ENCODE data around the gene SFXN3.

The SFXN3 gene

GRCh38 chr10:101000127-101000914 lies 30.7 kb upstream of the SFXN3 start:
- no peak for DNase-seq (ENCODE audit: low read depth in 3 of 3)

- no peak for DNase-seq (ENCODE audit: low read depth in 3 of 3)
These were observed 29.9 kb upstream of the SFXN3 start for GRCh38 chr10:101000915-101001658.

- no peak for DNase-seq (ENCODE audit: low read depth in 3 of 3)
These were observed 29.4 kb upstream of the SFXN3 start for GRCh38 chr10:101001659-101002035.

- DNase-seq (ENCODE audit: low read depth in 3 of 3): no peak
These were observed 28.6 kb upstream of the SFXN3 start for GRCh38 chr10:101002456-101002855.

- DNase-seq (ENCODE audit: low read depth in 3 of 3): no peak
These were observed 27.3 kb upstream of the SFXN3 start for GRCh38 chr10:101003639-101004206.

GRCh38 chr10:101005361-101005760 lies 25.7 kb upstream of the SFXN3 start:
- DNase-seq (ENCODE audit: low read depth in 3 of 3): no peak

GRCh38 chr10:101005869-101006567 lies 25.0 kb upstream of the SFXN3 start:
- no peak for DNase-seq (ENCODE audit: low read depth in 3 of 3)

- no peak for DNase-seq (ENCODE audit: low read depth in 3 of 3)
These were observed 24.4 kb upstream of the SFXN3 start for GRCh38 chr10:101006593-101007098.

GRCh38 chr10:101007099-101007711 lies 23.8 kb upstream of the SFXN3 start:
- no peak for DNase-seq (ENCODE audit: low read depth in 3 of 3)

GRCh38 chr10:101007915-101008822 lies 22.9 kb upstream of the SFXN3 start:
- no peak for DNase-seq (ENCODE audit: low read depth in 3 of 3)

GRCh38 chr10:101008823-101009423 lies 22.1 kb upstream of the SFXN3 start:
- DNase-seq (ENCODE audit: low read depth in 3 of 3): no peak

- DNase-seq (ENCODE audit: low read depth in 3 of 3): no peak
These were observed 20.7 kb upstream of the SFXN3 start for GRCh38 chr10:101010329-101010728.

- no peak for DNase-seq (ENCODE audit: low read depth in 3 of 3)
These were observed 19.3 kb upstream of the SFXN3 start for GRCh38 chr10:101011517-101012423.

GRCh38 chr10:101012525-101013364 lies 18.3 kb upstream of the SFXN3 start:
- DNase-seq (ENCODE audit: low read depth in 3 of 3): peak; percentile 47 to 72 (median 55)

GRCh38 chr10:101013365-101013825 lies 17.6 kb upstream of the SFXN3 start:
- DNase-seq (ENCODE audit: low read depth in 3 of 3): no peak

GRCh38 chr10:101014230-101014884 lies 16.7 kb upstream of the SFXN3 start:
- peak; percentile 53 to 58 (median 58) for DNase-seq (ENCODE audit: low read depth in 3 of 3)

- DNase-seq (ENCODE audit: low read depth in 3 of 3): no peak
These were observed 16.0 kb upstream of the SFXN3 start for GRCh38 chr10:101014966-101015581.

All from stimulated activated CD4-positive, alpha-beta T cell treated with anti-CD3 and anti-CD28 coated beads, TNF-alpha, amount 100 ng/mL, for 4 hours (primary cell).